ENCODE data around the gene IL10RA.
A peak's percentile ranks its signal among the peaks of the same experiment; 100 is the strongest.
"Not testable (repeated sequence)": the region's sequence is repeated elsewhere in the genome, so short reads cannot be mapped to it uniquely, and the experiment has no call there.

IL10RA gene

GRCh38 chr11:118003456-118003855, 17.3 kb downstream of the IL10RA start:
- no peak for DNase-seq (ENCODE audit: low read depth)
- no peak for TF ChIP-seq CTCF (IDR thresholded peaks at IDR 0.05; ENCODE audit: insufficient read depth, low read depth, low read length, missing control alignments)
- H3K4me3 ChIP-seq (ENCODE audit: low read depth, low read length) = no peak overlapping the region

GRCh38 chr11:118004543-118005223, 18.5 kb downstream of the IL10RA start:
- DNase-seq (ENCODE audit: low read depth) = no peak
- no peak for TF ChIP-seq CTCF (IDR thresholded peaks at IDR 0.05; ENCODE audit: insufficient read depth, low read depth, low read length, missing control alignments)
- no peak overlapping the region for H3K4me3 ChIP-seq (ENCODE audit: low read depth, low read length)

- no peak overlapping the region for H3K4me3 ChIP-seq (ENCODE audit: low read depth, low read length)
- no peak for TF ChIP-seq CTCF (IDR thresholded peaks at IDR 0.05; ENCODE audit: insufficient read depth, low read depth, low read length, missing control alignments)
- DNase-seq (ENCODE audit: low read depth) = no peak
These were observed 19.3 kb downstream of the IL10RA start for GRCh38 chr11:118005224-118006152.

- DNase-seq (ENCODE audit: low read depth) = peak; percentile 46
- no peak for TF ChIP-seq CTCF (IDR thresholded peaks at IDR 0.05; ENCODE audit: insufficient read depth, low read depth, low read length, missing control alignments)
- H3K4me3 ChIP-seq (ENCODE audit: low read depth, low read length) = no peak overlapping the region
These were observed 19.9 kb downstream of the IL10RA start for GRCh38 chr11:118006153-118006534.

GRCh38 chr11:118007040-118007439, 20.8 kb downstream of the IL10RA start:
- TF ChIP-seq CTCF (IDR thresholded peaks at IDR 0.05; ENCODE audit: insufficient read depth, low read depth, low read length, missing control alignments) = no peak
- no peak for DNase-seq (ENCODE audit: low read depth)
- no peak overlapping the region for H3K4me3 ChIP-seq (ENCODE audit: low read depth, low read length)

- peak; percentile 90 for DNase-seq (ENCODE audit: low read depth)
- not testable (repeated sequence) for H3K4me3 ChIP-seq (ENCODE audit: low read depth, low read length)
These were observed 21.5 kb downstream of the IL10RA start for GRCh38 chr11:118007563-118008270.
